IMR-90 (cell line): Measurements from ENCODE around the gene GSTM1. TPM values are rescaled to one million over a fixed set of nuclear protein-coding genes. Genes with fewer than 3 reads are reported as not detected.

Experiments used
- ELK1 ChIP-seq: fragments of 150-350 bp; IDR thresholded peaks from 2 replicates; pipeline ENCODE4 v1.6.1; 2016; ENCODE audit warnings: low read depth, mild to moderate bottlenecking, low read length, moderate library complexity, borderline replicate concordance
- polyA plus RNA-seq, 3 experiments: library from polyadenylated mRNA; depleted of rRNA; stranded (reverse); fragments of >200 nt; gene quantifications; 2 replicates each; pipeline ENCODE4 v1.2.3, GENCODE V29; 2012; ENCODE audit warnings: low replicate concordance in 1 of 3
- total RNA-seq: library from RNA; depleted of rRNA; stranded (reverse); fragments of >200 nt; gene quantifications from 2 replicates; pipeline ENCODE4 v1.2.3, GENCODE V29; 2012; rRNA removed

GSTM1 gene
- total and polyA plus RNA-seq, 2 of the 4 experiments (the other 2 are of a cell fraction) = not detected

GRCh38 chr1:109740615-109741373 lies 53.2 kb downstream of the GSTM1 start, which contains the start of gene GSTM3 (continued):
- no peak for TF ChIP-seq ELK1

Other genes with a start within 250 kb of the GSTM1 start
- gene SYPL2, start 221.3 kb upstream of the GSTM1 start, total RNA-seq = under 0.01 TPM in 2 replicates
- 0.55 and 0.65 TPM in 2 replicates for gene SYPL2, start 221.3 kb upstream of the GSTM1 start, polyA plus RNA-seq (2012; rRNA removed)
- gene ATXN7L2, start 203.9 kb upstream of the GSTM1 start, total RNA-seq = 1.3 and 1.7 TPM in 2 replicates
- 4.8 and 6.4 TPM in 2 replicates for gene ATXN7L2, start 203.9 kb upstream of the GSTM1 start, polyA plus RNA-seq (2012; rRNA removed)
- gene CYB561D1, start 193.7 kb upstream of the GSTM1 start, total RNA-seq = 3.6 and 5.7 TPM in 2 replicates
- gene CYB561D1, start 193.7 kb upstream of the GSTM1 start, polyA plus RNA-seq (2012; rRNA removed) = 5.6 and 8.1 TPM in 2 replicates
- 1.4 and 1.6 TPM in 2 replicates for gene AMIGO1, start 178.1 kb upstream of the GSTM1 start, total RNA-seq
- gene AMIGO1, start 178.1 kb upstream of the GSTM1 start, polyA plus RNA-seq (2012; rRNA removed) = 1.5 TPM in 2 replicates
- under 0.01 TPM in 1 of 2 replicates, not detected in the other for gene GPR61, start 147.9 kb upstream of the GSTM1 start, total RNA-seq
- gene GPR61, start 147.9 kb upstream of the GSTM1 start, polyA plus RNA-seq (2012; rRNA removed) = not detected in 2 replicates
- gene GNAI3, start 139.2 kb upstream of the GSTM1 start, total RNA-seq = 14.9 and 25.0 TPM in 2 replicates
- 4.8 and 5.9 TPM in 2 replicates for gene GNAI3, start 139.2 kb upstream of the GSTM1 start, polyA plus RNA-seq (2012; rRNA removed)
- 0.28 and 0.36 TPM in 2 replicates for gene GNAT2, start 68.2 kb upstream of the GSTM1 start, total RNA-seq
- gene GNAT2, start 68.2 kb upstream of the GSTM1 start, polyA plus RNA-seq (2012; rRNA removed) = 0.17 and 0.26 TPM in 2 replicates
- gene AMPD2, start 68.0 kb upstream of the GSTM1 start, total RNA-seq = 50.3 and 61.5 TPM in 2 replicates
- gene AMPD2, start 68.0 kb upstream of the GSTM1 start, polyA plus RNA-seq (2012; rRNA removed) = 103 and 116 TPM in 2 replicates
- gene GSTM4, start 31.7 kb upstream of the GSTM1 start, total RNA-seq = 6.4 and 10.4 TPM in 2 replicates
- 37.8 and 42.2 TPM in 2 replicates for gene GSTM4, start 31.7 kb upstream of the GSTM1 start, polyA plus RNA-seq (2012; rRNA removed)
- gene GSTM2, start 19.8 kb upstream of the GSTM1 start, total RNA-seq = 6.9 and 10.2 TPM in 2 replicates
- gene GSTM2, start 19.8 kb upstream of the GSTM1 start, polyA plus RNA-seq (2012; rRNA removed) = 85.5 and 93.9 TPM in 2 replicates
- 0.28 and 0.36 TPM in 2 replicates for gene GSTM5, start 24.4 kb downstream of the GSTM1 start, total RNA-seq
- gene GSTM5, start 24.4 kb downstream of the GSTM1 start, polyA plus RNA-seq (2012; rRNA removed) = 1.2 TPM in 2 replicates
- 101 and 131 TPM in 2 replicates for gene GSTM3, start 53.2 kb downstream of the GSTM1 start, total RNA-seq
- gene GSTM3, start 53.2 kb downstream of the GSTM1 start, polyA plus RNA-seq (2012; rRNA removed) = 97.4 and 102 TPM in 2 replicates
- not detected in 2 replicates for gene EPS8L3, start 76.1 kb downstream of the GSTM1 start, total RNA-seq
- gene EPS8L3, start 76.1 kb downstream of the GSTM1 start, polyA plus RNA-seq (2012; rRNA removed) = not detected in 2 replicates
- 9.4 and 14.3 TPM in 2 replicates for gene CSF1, start 223.0 kb downstream of the GSTM1 start, total RNA-seq
- gene CSF1, start 223.0 kb downstream of the GSTM1 start, polyA plus RNA-seq (2012; rRNA removed) = 22.0 and 25.6 TPM in 2 replicates